ENCODE measurements around the gene PLEKHH1.
A peak's percentile ranks its signal among the peaks of the same experiment; 100 is the strongest.
"Not testable (repeated sequence)": the region's sequence is repeated elsewhere in the genome, so short reads cannot be mapped to it uniquely, and the experiment has no call there.

PLEKHH1 gene

DNA sequence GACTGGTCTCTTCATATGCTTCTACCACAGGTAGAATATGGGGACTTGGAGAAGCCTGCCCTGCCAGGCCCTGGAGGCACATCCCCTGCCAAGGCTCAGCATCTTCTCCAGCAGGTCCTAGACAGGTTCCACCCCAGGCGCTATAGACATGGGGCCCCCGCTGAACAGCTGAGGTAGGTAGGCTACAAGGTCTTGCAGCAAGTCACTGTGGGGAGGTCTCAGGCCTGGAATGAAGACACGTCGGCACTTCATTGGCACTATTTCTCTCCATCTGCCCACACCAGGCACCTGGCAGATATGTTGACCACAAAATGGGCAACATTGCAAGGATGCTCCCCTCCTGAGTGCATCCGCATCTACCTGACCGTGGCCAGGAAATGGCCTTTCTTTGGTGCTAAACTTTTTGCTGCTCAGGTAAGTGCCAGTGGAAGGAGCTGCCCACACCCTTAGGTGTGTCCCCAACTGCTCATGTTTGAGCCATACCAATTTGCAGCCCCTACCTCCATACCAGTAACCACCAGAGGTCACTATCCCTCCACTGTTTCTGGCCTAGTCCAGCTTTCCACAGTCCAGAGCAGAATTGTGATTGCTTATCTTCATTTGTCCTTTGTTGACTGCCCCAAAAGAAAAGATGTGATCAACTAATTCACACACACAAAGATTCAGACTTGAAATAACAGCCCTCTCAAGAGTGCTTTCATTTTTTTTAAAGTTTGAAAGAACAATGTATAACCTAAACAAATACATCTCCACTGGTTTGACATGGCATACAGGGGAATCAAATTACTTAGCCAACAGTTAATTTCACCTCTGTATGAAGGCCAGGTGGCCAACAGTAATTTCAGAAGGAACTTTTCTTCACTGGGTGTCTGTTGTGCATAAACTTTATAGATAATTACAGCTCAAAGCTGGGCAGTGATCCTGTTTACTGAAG, 50.9 kb downstream of the PLEKHH1 start:
- peak; percentile 75 for DNase-seq (ENCODE audit: low spot score)

DNA sequence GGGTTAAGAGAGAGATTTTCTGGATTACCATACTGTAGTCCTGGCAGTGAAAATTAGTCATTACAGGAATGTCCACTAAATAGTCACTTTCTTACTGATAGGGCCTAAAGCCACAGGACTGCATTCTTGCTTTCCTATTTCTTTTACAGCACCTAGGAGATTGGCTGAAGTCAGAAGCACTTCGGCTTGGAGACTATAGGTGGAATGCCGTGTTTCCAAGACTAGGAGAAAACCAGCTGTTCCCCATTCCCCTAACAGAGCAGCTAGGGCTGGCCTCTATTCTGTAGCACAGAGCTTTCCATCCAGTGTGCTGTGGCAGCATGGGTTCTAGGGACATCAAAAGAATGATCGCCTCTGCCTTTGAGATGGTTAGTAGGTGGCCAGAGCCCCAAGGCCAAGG, 51.9 kb downstream of the PLEKHH1 start:
- no peak for DNase-seq (ENCODE audit: low spot score)

DNA sequence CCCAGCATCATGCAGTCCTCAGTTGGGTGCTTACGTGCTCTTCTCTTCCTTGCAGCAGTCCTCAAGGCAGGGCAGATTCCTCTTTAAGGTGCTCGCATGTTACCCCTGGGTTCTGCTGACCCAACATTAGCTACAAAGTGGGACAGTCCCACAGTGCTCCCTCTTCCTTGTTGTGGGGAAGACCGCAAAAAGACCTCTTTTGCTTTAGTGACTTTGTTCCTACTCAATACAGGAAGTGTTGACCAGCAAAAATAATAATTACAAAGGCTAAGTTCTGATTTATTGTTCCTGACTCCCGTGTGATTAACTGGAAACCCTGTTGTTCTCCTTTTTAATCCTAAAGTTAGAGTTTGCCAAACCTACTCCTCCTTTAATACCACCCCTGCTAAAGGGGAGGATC, 53.3 kb downstream of the PLEKHH1 start:
- DNase-seq (ENCODE audit: low spot score): no peak

DNA sequence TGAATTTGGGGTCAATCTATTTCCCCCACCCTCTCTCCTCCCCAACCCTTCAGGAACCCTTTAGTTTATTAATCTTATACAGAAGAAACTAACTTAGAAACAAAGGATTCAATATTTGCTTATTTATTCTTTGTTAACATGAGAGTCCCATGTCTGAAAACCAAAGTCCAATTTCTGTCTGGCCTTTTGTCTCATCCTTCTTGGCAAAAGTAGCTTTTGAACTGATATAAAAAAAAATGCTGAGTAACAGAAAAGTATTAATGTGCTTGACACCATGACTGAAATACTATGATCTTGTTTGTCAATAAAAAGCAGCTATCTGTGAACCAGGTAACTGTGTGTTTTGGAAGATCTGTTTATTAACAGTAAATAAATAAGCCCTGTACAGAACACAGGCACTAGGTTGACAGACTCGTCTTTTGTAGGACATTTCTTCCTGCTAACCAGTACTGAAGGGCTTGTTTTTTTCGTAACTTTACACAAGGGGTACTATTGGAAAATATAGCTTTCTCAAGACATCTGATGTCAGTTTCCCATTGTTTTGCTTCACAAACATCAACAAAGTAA, 56.2 kb downstream of the PLEKHH1 start:
- DNase-seq (ENCODE audit: low spot score): no peak

DNA sequence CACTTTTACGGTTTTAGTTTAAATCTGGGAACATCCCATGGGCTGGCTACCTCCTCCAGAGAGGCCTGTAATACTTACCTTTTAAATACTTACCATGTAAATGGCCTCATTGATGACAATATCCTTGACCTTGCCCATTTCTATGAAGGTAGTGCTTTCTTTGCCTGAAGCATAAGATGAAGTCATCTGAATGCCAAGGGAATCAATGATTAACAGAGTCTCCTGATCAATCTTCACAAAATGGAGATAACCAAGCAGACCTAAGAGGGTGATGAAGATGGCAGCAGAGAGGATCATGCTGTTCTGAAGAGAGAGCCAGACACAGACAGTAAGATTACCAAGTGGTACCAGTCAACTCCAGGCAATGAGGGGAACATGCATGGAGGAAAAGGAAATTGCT, 60.6 kb downstream of the PLEKHH1 start:
- DNase-seq (ENCODE audit: low spot score): not testable (repeated sequence)

DNA sequence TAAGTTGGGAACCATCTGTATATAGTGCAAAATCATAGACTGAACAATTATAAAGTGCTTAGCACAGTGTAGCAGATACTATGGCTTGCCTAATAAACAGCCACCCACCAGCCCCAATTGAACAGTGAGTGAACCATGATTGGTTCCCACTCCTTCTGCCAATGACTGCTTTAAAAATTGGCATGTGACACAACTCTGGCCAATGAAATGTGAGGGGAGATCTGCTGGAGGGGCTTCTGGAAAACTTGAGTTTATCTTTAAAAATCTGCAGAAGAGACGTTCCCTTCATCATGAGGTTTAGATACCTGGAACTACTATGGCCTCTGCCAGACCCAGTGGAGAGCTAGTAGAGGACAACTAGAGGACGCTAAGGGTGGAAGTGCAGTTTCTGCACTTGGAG, 62.3 kb downstream of the PLEKHH1 start:
- no peak for DNase-seq (ENCODE audit: low spot score)

DNA sequence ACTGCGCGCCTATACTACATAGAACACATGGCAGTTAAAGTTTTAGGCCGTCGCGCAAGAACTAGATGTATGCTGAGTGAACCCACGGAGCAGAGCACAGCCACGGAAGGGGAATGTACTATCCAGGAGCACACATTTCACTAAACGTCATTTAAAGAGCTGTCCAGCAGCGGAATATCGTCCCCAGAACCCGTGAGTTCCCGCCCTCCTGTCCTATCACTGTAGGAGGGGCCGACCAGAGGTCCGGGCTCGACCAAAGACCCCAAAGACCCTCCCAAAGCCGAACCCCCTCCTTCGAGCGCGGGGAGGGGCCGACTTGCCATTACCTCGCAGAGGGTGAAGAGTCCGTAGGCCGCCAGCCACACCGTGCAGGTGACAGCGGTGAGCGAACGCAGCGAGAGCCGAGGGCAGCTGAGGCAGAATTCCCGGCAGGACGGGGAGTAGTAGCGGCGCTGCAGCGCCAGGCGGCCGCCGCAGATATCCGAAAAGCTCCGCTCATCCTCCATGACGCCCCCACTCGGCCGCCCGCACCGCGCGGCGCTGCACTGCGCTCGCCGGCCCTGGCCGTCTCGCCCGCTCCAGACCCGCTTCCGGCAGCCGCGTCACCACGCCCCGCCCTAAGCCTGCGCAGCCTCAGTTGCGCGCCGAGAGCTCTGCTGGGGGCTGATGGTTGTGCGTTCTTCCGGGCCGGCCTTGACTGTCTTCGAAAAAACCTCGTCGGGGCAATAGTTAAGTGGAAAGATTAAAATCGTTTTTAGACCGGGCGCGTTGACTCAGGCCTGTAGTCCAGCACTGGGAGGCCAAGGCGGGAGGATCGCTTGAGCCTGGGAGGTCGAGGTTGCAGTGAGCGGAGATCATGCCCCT, 66.8 kb downstream of the PLEKHH1 start, which contains the start of gene PIGH:
Gene PIGH (minus strand): TSS at position 571 of the 864 bp plus-strand sequence. CDS start 65 bp downstream, at position 506.
- peak; percentile 97 for DNase-seq (ENCODE audit: low spot score)

DNA sequence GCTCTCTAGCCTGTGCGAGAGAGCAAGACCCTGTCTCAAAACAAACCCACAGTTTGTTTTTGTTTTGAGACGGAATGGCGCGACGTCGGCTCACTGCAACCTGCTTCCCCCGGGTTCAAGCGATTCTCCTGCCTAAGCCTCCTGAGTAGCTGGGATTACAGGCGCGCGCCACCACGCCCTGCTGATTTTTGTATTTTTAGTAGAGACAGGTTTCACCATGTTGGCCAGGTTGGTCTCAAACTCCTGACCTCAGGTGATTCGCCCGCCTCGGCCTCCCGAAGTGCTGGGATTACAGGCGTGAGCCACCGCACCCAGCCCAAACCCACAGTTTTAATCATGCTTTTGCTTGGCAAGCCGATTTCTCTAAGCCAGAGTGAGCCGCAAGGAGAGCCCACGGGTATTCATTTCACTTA, 67.5 kb downstream of the PLEKHH1 start:
- DNase-seq (ENCODE audit: low spot score): not testable (repeated sequence)

DNA sequence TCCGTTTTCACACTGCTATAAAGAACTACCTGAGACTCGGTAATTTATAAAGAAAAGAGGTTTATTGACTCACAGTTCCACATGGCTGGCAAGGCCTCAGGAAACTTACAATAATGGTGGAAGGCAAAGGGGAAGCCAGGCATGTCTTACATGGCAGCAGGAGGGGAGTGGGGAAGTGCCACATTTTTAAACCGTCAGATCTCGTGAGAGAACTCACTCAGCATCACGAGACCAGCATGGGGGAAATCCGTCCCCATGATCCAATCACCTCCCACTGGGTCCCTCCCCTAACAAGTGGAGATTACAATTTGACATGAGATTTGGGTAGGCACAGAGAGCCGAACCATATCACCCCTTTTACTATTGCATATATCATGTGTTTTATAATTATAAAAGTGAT, 69.0 kb downstream of the PLEKHH1 start:
- DNase-seq (ENCODE audit: low spot score): no peak

DNA sequence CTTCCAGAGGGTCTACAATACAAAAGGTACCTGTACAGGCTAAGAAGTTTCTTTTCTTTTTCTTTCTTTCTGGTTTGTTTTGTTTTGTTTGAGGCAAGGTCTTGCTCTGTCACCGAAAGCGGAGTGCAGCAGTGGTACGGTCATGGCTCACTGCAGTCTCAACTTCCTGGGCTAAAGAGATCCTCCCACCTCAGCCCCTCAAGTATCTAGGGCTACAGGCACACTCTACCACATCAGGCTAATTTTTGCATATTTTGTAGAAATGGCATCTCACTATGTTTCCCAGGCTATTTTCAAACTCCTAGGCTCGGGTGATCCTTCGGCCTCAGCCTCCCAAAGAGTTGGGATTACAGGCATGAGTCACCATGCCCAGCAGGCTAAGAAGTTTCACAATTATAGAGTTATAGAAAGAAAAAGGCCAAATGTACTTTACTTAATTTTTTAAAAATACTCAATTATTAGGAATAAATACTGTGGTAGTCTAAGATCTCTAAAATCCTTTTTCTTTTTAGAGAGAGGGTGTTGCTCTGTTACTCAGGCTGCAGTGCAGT, 70.0 kb downstream of the PLEKHH1 start:
- DNase-seq (ENCODE audit: low spot score): no peak

DNA sequence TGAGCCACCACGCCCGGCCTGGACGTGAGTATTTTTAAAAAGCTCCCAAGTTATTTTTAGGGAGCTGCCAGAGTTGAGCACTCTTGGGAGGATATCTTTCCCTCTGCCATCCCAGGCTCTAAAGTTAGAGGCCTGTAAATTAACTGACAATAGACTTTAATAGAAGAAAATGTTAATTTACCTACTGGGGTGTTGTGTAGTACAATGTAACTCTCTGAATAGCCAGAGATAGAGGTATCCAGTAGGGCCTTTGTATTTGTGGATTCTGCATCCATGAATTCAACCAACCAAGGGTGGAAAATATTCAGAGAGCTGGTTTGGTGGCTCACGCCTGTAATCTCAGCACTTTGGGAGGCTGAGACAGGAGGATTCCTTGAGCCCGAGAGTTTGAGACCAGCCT, 74.6 kb downstream of the PLEKHH1 start:
- no peak for DNase-seq (ENCODE audit: low spot score)

DNA sequence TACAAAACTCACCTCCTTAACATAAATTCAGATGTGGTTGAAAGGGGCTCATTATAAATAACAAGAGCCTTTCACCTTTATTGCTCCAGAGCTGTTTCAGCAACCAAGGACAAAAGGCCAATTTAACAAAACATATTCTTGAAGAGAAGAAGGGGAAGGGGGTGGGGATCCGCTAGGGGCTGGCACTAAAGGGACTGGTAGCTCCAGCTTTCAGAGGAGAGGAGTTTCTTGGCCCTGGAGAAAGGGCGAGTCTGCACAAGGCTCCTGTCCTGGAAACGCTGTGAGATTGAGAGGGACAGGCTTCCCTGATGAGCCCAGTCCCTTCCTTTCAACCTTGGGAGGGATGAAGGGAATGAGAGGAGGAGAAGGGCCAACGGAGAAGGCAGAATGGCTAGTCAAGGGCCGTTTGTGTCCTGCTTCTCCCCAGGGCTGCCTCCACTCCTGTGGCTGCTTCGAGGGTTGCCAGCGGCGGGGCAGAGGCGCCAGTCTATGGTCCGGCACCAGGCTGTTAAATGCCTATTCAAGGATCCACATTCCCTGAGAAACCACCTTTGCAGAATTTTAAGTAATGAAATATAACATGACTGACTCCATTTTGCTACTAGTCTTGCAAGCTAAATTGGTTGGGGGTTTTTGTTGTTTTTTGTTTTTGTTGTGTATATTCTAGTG, 76.7 kb downstream of the PLEKHH1 start:
- DNase-seq (ENCODE audit: low spot score): no peak

DNA sequence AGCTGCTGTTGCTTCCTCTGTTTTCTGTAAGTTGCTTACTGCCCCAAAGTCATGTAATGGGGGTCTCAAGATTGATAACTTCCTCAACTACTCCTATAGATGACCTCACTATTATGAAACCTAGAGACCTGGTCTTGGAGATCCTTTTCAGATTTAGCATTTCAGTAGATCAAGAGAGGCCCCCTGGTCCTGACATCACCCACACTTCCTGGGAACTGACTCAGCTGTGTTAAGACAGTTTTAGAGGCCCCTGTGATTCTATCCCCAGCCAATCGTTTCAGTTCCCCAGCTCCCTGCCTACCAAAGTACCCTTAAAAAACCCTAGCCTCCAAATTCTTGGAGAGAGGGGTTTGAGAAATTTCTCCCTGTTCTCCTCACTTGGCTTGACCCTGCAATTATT, 77.4 kb downstream of the PLEKHH1 start:
- DNase-seq (ENCODE audit: low spot score): no peak

DNA sequence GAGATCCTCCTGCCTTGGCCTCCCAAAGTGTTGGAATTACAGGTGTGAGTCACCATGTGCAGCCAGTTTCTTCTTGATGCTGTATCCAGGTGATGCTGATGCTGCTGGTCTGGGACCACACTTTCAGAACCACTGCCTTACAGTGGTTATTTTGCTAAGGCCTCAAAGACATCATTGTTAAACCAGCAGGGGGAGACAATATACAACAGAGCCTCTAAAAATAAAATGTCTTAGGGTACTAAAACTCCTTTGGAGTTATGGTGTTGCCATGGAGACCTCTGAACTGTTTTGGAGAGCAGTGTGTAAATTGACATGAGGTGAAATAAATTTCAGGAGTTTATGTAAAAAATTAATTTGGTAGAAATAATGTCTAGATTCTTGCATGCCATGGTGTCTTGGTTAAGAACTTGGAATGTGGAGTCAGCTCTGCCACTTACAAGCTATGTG, 85.5 kb downstream of the PLEKHH1 start:
- DNase-seq (ENCODE audit: low spot score): peak; percentile 83

DNA sequence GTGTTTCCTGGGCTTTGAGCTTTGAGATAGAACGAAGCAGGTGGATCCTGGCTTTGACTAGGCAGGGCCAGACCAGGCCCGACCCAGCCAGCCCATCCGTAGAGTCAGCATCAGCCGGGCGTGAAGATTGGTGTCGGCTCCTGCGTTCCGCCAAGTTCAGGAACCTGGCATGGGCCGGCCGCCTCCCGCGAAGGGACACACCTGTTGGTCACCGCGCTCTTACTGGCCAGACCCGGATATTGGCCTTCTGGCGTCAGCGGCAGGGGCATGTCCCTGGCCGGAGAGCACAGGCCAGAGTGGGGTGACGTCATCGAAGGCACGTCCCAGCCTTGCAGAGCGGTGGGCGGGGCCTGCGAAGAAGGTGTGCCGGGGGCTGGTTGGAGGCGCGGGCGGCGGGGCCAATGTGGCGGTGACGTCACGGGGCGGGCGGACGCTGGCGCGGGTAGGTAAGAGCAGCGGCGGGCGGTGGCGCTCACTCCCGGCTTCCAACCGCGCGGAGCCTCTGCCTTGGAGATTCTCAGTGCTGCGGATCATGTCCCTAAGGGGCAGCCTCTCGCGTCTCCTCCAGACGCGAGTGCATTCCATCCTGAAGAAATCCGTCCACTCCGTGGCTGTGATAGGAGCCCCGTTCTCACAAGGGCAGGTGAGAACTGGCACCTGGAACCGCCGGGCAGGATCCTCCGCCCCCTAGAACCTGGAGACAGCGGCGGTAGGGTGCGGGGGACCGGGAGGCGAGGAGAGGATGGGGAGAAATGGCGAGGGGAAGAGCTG, 86.5 kb downstream of the PLEKHH1 start, which contains the start of gene ARG2:
Gene ARG2 (plus strand): TSS at position 475 of the 771 bp plus-strand sequence. CDS start 58 bp downstream, at position 533.
- DNase-seq (ENCODE audit: low spot score): peak; percentile 94

DNA sequence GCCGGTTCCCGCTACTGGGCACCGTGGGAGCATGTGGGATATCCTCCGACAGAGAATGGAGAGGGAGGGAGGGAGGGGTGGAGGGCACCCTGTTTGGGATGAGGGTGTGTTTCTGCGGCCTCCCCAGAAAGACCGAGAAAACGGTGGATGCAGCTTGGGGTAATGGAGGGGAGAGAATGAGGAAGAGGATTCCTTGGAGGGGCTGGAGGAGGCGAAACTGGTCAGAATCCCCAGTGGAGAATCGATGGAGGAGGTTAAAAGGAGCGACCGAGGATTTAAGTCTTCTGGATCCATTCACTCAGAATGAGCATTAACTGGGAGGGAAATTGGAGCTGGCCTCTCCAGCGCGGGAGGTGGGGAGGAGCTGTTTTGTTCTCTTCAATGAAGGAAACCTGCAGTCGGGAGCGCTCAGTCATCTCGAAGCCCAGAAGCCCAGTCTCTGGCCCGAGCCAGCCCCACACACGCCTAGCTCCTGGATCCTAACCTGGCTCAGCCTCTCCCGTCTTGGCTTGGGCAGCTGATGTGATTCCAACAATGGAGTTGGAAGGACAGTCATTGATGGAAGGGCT, 87.2 kb downstream of the PLEKHH1 start:
- DNase-seq (ENCODE audit: low spot score): peak; percentile 16

DNA sequence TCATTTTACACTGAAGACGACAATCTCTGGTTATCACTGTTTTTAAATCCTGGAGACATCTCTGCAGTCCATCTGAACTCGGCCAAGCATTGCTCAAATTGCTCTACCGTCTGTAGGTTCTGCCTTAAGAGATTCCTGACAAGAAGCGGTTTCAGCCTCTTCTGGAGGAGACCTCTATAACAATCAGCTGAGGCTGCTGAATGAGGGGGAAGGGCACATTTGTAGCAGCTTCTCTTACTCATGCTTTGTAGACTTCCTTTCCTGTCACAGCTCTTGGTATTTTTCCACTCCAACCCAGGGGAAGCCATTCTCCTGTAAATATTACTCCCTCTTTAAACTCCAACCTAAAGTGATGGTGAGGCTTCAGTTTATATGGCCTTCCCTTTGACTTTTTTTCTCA, 89.6 kb downstream of the PLEKHH1 start:
- DNase-seq (ENCODE audit: low spot score): peak; percentile 78

DNA sequence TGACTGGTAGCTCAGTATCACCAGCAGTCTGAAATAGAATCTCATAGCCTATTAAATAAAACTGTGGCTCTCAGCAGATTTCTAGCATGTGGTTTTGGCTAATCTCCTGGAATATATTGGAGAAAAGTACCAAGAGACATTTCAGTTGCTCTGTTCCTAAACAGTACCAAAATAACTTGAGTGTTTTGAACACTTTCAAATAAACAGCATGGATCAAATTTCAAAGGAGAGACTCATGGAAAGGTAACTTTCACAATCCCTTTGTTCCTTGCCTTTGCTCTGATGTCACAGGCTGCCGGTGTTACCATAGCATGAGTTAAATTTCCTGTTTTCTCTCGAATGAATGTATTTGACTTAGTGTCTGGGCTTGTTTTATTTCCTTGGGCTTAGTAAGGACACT, 90.0 kb downstream of the PLEKHH1 start:
- DNase-seq (ENCODE audit: low spot score): peak; percentile 47

DNA sequence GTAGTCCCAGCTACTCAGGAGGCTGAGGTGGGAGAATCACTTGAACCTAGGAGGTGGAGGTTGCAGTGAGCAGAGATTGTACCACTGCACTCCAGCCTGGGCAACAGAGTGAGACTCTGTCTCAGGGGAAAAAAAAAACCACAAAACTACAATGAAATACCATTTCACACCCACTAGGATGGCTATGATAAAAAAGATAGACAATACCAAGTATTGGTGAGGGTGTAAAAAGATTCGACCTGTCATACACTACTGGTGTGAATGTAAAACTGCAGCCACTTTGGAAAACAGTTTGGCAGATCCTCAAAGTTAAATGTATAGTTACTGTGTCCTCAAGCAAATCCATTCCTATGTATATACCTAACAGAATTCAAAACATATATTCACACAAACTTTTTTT, 93.0 kb downstream of the PLEKHH1 start:
- not testable (repeated sequence) for DNase-seq (ENCODE audit: low spot score)

DNA sequence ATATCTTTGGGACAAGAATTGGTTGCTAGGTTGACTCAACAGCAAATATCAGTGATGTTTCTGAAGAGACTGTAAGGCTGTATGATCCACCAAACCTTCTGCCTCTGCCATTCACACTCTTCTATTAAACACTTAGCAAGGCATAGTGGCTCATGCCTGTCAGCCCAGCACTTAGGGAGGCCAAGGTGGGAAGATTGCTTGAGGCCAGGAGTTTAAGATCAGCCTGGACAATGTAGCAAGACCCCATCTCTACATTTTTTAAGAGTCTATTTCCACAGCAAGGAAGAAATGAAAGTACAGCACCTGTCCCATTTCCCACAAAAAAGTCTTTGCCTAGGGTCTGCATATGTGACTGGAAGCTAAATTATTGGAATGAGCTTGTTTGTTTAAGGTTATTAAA, 94.4 kb downstream of the PLEKHH1 start:
- no peak for DNase-seq (ENCODE audit: low spot score)

All from GM03348 (cell line).